HFF-Myc (cell line): ENCODE results near the gene BNC2.

Experiments
- DNase-seq: peaks from one replicate; pipeline ENCODE4 v3.0.0-alpha.2; 2011; ENCODE audit warnings: low read depth; ENCODE audit errors: extremely low read depth
- H3K4me3 ChIP-seq: replicated peaks from 2 replicates; pipeline ENCODE4 v1.5.1; 2011; ENCODE audit warnings: low read depth, mild to moderate bottlenecking, control low read depth, low read length
- TF ChIP-seq, protein P1 (sequence below): IDR thresholded peaks from 2 replicates; pipeline ENCODE4 v1.5.1; 2012; ENCODE audit warnings: mild to moderate bottlenecking, low read depth, low read length, control low read depth; ENCODE audit errors: missing control alignments

Gene BNC2

DNA sequence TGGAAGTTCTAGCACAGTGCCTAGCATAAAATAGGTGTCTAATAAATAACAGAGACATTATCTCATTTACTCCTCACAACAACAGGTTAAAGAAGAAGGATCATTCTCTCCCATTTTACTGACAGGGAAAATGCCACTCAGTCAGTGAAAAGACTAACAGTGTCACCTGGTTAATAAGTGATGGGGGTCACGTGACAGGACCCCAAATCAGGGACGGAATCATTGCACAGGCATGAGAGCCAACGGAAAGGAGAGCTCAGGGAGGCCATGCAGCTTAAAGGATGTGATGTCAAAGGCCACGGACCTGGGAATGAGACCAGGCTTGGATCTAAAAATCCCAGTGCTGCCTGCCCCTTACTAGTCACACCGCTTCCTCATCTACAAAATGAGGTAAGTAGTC is 101.2 kb downstream of the BNC2 start:
- DNase-seq = no peak
- TF ChIP-seq, protein P1, sequence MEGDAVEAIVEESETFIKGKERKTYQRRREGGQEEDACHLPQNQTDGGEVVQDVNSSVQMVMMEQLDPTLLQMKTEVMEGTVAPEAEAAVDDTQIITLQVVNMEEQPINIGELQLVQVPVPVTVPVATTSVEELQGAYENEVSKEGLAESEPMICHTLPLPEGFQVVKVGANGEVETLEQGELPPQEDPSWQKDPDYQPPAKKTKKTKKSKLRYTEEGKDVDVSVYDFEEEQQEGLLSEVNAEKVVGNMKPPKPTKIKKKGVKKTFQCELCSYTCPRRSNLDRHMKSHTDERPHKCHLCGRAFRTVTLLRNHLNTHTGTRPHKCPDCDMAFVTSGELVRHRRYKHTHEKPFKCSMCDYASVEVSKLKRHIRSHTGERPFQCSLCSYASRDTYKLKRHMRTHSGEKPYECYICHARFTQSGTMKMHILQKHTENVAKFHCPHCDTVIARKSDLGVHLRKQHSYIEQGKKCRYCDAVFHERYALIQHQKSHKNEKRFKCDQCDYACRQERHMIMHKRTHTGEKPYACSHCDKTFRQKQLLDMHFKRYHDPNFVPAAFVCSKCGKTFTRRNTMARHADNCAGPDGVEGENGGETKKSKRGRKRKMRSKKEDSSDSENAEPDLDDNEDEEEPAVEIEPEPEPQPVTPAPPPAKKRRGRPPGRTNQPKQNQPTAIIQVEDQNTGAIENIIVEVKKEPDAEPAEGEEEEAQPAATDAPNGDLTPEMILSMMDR = no peak
- no peak overlapping the region for H3K4me3 ChIP-seq

DNA sequence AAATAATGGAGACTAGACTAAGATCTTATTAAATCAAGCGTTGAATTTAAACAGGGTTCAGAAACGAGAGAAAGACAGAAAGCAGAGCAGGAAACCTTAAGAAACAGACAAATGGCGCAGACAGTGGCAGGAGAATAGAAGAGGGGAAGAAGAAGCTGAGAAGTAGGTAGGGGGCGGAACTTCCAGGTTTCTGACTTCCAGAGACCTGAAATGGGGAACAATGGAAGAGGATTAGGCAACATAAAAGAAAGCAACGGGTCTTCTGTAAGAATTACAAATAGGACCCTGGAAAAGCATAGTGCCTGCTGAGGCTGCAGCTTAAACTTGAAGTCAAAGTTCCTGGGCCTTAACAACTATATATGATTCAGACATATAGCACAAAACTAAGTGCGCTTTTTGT is 101.7 kb downstream of the BNC2 start:
- H3K4me3 ChIP-seq = no peak overlapping the region
- TF ChIP-seq, protein P1 = no peak
- no peak for DNase-seq

DNA sequence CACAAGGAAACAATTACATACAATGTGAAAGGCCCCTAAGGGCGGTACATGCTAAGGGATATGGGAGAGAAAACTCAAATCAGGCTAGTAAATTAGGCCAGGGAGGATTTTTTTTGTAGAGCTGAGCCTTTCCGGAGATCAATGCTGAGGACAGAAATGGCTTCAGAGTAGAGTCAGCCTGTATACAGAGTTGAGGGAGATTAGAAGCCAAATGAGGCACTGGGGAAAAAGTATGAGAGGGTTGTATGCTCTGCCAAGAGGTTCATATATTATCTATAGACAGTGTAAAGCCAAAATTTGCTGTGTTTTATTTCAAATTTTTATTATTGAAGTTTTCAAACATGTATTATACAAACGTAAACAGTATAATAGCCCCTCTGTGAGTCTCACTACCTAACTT is 103.1 kb downstream of the BNC2 start:
- TF ChIP-seq, protein P1 = no peak
- H3K4me3 ChIP-seq = no peak overlapping the region
- DNase-seq = no peak

DNA sequence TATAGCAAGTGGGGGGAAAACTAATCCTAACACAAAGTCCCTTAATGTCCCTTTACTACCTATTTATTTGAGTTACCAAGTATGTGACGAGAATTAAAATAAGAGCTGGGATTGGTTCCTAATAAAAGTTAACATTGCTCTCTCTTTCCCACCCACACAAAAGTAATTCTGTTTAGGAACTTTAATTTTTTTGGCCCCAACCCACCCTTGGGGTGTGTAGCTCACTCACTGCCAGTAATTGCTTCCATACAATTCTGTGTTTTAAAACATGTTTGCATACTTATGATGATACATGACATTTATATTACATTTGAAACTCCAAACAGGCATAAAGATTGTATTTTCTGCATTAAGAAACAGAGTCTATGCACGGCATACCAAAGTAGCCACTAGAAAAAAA is 106.5 kb downstream of the BNC2 start:
- no peak for DNase-seq
- TF ChIP-seq, protein P1 = no peak
- no peak overlapping the region for H3K4me3 ChIP-seq

DNA sequence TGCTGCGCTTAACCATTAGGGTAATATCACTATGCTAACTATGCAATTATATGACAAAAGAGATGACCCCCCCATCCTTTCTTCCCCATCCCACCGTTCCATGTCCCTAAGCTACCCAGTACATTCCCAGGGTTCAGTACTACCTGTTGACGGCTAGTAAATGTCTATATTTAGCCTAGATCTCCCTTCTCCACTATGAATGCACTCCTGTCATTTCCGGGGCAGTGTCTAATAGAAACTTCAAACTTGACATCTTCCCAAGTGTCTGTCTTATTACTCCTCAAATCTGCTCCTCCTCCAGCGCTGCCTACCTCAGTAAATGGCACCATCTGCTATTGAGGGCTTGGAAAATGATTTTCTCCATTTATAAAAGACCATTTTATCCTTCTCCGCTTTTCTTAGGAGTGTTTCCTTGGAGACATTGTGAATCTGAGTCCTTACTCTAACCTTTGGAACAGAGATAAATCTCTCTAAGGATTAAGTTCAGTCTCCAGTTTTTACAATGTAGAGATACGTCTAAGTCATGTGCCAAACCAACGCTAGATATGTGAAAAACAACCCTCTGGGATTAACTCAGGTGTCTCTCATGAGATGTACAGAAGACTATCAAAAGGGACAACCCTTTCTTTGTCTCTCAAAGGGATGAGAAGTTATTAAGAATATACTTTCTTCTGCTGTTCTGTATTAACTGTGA is 114.9 kb downstream of the BNC2 start:
- TF ChIP-seq, protein P1 = no peak
- no peak for DNase-seq
- no peak overlapping the region for H3K4me3 ChIP-seq

DNA sequence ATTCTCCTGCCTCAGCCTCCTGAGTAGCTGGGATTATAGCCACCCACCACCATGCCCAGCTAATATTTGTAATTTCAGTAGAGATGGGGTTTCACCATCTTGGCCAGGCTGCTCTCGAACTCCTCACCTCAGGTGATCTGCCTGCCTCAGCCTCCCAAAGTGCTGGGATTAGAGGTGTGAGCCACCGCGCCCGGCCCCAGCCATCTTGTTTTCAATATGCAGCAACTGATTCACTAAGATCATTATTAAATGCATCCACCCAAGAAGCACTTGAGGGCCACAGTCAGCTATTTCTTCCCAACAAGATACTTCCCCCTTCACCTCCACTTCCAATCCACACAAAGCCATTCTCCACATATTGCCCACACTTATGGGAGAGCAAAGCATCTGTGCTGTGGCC is 115.8 kb downstream of the BNC2 start:
- no peak for DNase-seq
- no peak overlapping the region for H3K4me3 ChIP-seq
- TF ChIP-seq, protein P1 = no peak

DNA sequence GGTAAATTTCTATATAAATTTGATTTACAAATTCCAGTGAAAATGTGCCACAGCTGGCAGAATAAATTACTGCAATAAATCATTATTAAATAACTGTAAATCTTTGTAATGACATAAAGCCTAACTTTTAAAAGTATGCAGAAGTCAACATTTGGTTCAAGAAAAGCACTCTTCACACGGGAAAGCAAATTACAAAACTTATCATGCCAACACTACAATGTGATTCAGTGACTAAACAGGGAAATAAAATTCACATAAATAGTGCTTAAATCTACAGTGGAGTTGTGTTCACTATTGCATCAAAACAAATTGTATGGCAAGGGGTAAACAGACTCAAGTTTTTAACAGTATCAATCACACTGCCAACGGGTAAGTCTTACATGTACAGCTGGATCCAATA is 117.2 kb downstream of the BNC2 start:
- DNase-seq = no peak
- no peak overlapping the region for H3K4me3 ChIP-seq
- TF ChIP-seq, protein P1 = no peak
